NCI-H345 treated with DMSO at 0.1 percent for 48 hours (cell line): ENCODE results near the gene RALGDS.
A peak's percentile ranks its signal among the peaks of the same experiment; 100 is the strongest.
"Not testable (repeated sequence)": the region's sequence is repeated elsewhere in the genome, so short reads cannot be mapped to it uniquely, and the experiment has no call there.

Experiments used
- DNase-seq: peaks from one replicate; lab custom pipeline; 2025; ENCODE audit not compliant: unreplicated experiment; lab: John Stamatoyannopoulos, UW

Gene RALGDS

GRCh38 chr9:133121198-133121914 is at the start of gene RALGDS:
Gene RALGDS, minus strand, starts transcription at chr9:133121240. Its CDS starts 86 bp downstream, at chr9:133121154.
- peak; percentile 54 for DNase-seq

GRCh38 chr9:133170716-133171115 is 49.7 kb upstream of the RALGDS start:
- DNase-seq = no peak

DNA sequence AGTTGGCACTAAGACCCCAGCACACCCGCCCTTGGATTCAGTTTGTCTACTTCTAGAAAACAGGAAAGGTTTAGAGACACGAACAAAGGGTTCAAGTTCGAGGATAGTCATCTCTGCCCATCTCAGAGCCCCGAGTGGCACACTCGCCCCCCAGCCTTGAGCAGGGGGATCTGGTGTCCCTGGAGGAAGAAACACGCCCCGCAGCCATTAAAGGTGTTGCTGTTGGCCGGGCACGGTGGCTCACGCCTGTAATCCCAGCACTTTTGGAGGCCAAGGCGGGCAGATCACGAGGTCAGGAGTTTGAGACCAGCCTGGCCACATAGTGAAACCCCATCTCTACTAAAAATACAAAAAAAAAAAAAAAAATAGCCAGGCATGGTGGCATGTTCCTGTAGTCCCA is 48.6 kb upstream of the RALGDS start:
- not testable (repeated sequence) for DNase-seq

GRCh38 chr9:133169102-133169501 is 48.1 kb upstream of the RALGDS start:
- no peak for DNase-seq

DNA sequence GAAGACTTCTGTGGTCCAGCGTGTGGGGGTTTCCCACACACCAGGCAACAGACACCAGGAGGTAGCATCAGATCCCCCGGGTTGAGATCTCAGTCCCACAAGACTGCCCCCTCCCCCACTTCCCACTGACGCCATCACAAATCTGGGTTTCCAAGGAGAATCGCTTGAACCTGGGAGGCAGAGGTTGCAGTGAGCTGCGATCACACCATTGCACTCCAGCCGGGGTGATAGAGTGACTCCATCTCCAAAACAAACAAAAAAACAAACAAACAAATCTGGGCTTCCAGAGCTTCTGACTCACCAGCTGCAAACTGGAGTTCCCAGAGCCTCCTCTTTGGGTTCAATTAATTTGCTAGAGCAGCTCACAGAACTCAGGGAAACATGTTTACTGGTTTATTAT is 47.4 kb upstream of the RALGDS start:
- no peak for DNase-seq

DNA sequence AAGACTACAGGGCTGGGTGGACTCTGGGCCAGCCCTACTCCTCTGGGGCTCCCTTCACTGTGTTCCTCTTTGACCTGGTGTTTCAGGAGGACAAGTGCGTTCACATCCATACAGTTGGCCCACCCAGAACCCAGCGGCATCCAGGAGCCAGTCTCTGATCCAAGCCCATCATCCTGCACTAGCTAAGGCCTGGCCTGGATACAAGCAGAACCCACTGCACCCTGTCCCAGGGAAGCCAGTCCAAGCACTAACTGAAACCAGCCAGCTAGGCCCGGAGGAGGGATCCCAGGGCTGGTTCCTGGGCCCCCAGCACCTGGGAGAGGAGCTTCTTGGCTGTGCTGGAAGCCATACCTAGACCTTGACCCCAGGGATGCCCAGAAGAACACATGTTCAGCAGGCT is 46.7 kb upstream of the RALGDS start:
- DNase-seq = no peak

GRCh38 chr9:133167096-133167730 is 46.2 kb upstream of the RALGDS start:
- no peak for DNase-seq

DNA sequence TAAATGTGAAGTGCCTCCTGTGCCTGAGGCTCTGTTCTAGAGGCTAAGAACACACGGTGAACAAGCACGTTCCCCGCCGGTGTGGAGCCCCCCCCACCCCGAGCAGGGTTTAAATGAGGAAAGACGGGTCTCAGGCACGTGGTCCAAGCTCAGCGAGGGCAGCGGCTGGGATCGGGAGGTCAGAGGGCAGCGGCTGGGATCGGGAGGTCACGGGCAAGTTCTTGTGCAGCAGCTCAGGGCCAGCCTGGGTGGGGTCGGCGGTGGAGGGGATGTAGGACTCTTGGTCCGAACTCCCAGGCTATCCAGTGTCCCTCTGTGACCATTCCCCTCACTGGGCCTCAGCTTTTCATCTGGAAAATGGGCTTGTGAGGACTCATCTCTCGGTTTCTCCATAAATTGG is 45.4 kb upstream of the RALGDS start:
- peak; percentile 3 for DNase-seq

DNA sequence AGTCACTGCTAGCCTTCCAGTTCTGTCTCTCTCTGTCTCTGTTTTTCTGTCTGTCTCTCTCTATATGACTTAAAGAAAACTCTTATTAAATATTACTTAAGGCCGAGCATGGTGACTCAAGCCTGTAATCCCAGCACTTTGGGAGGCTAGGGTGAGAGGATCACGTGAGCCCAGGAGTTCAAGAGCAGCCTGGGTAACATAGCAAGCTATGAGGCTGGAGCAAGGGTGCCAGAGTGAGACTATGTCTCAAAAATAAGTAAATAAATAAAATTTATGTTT is 44.4 kb upstream of the RALGDS start:
- no peak for DNase-seq

DNA sequence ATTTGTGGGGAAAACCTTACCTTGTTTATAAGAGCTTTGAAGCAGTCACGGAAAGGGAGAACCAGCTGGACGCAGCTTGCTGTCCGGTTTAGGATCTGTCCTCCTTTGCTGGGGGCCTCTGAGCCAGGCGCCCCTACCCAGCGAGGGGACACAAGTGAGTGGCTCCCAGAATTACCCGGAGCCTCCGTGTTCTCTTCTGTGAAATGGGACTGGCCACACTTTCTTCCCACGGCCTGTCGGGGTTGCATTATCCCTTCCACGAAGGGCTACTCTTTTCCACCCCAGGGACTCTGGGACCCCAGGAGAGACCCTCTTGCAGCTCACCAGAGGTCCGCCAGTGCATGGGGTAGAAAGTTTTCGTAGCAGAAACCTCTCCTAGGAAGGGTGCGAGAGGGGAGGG is 43.2 kb upstream of the RALGDS start:
- no peak for DNase-seq

DNA sequence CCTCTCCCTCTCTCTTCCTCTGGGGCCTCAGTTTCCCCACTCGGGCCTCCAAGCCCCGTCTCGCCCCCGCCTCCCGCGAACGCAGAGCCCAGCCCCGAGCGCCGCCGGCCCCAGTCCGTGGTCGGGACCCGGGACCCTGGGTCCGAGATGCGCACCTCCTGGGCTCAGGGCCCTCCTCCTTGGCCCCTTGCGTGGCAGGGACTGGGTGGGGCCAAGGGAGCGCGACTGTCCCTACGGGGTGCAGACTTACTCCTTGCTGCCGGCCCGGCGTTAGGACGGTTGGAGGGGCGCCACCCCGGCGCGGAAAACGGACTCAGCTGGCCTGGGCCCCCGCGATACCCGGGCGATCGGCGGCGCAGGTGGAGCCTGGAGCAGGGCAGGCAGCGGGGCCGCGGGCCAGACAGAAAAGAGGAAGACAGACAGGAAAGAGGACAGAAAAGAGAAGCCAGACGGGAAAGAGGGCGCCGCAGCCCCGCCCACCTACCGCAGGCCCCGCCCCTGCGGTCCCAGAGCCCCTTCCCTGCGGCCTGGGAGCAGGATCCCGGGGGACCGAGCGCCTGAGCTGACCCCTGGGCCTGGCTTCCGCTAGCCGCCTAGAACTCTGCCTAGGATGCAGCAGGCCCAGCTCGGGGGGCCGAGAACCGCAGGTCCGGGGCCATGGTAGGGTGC is 42.6 kb upstream of the RALGDS start, which contains the start of gene GBGT1:
TSS of gene GBGT1 (minus strand) at position 411 of the 669 bp plus-strand sequence. CDS start 1,502 bp downstream, outside the sequence.
- DNase-seq = peak; percentile 6

GRCh38 chr9:133162861-133163503 is 41.9 kb upstream of the RALGDS start:
- no peak for DNase-seq

DNA sequence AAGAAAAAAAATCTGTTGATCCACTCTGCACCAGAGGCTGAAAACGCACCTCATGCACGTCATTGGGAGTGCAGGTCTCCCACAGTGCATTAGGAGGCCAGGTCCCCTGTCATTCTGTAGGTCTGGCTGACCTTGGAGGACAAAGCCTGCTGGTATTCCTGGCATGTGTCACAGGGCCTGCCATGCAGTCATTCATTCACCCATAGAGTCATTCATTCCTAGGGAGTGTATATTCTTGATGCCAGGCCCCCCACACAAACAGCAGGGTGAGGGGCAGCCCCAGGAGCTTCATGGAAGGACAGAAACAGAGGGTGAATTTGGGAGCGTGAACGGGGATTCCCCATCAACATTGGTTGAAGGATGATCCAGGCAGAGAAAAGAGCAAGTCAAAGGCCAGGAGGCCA is 40.5 kb upstream of the RALGDS start:
- no peak for DNase-seq

DNA sequence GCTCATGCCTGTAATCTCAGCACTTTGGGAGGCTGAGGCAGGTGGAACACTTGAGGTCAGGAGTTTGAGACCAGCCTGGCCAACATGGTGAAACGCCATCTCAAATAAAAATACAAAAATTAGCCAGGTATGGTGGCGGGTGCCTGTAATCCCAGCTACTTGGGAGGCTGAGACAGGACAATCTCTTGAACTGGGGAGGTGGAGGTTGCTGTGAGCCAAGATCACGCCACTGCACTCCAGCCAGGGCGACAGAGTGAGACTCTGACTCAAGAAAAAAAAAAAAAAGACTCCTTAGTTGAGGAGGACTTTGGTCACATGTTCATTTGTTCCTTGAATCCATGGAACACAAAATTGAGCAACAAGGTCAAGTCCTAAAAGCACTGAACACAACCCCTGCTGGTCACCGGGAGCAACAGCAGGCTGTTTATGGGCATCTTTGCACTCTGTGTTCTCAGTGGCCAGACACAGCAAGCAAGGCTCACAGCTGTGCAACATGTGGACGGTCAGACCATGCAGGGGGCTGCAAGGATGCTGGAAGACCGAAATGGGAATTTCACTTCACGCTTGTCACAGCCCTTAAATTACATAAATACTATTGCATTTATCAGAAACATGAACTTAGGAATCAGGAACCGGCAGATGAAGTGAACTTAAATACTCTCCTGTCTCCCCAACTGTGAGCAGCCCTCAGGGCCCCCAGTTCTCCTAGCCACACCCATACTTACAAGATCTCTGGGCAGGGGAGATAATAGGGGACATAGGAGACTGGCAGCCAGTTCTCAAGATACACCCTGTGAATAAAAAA is 39.9 kb upstream of the RALGDS start:
- peak; percentile 4 for DNase-seq

GRCh38 chr9:133158695-133159094 is 37.7 kb upstream of the RALGDS start:
- DNase-seq = no peak

DNA sequence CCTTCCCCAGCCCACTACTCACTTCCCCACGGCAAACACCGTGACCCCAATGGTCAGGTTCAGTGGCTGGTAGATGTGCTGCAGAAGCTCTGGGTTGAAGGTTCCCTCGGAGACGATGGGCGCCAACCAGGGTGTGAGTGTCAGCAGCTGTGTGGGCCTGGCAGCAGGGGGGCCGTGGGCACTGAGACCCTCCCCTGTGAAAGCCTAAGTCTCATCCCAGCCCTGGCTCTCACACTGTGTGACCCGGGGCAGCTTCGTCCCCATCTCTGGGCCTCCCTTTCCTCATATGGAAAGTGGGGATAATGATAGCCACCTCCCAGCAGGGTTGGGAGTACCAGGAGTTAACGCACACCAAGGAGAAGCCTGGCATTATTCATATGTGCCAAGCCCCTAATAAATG is 34.1 kb upstream of the RALGDS start:
- no peak for DNase-seq

DNA sequence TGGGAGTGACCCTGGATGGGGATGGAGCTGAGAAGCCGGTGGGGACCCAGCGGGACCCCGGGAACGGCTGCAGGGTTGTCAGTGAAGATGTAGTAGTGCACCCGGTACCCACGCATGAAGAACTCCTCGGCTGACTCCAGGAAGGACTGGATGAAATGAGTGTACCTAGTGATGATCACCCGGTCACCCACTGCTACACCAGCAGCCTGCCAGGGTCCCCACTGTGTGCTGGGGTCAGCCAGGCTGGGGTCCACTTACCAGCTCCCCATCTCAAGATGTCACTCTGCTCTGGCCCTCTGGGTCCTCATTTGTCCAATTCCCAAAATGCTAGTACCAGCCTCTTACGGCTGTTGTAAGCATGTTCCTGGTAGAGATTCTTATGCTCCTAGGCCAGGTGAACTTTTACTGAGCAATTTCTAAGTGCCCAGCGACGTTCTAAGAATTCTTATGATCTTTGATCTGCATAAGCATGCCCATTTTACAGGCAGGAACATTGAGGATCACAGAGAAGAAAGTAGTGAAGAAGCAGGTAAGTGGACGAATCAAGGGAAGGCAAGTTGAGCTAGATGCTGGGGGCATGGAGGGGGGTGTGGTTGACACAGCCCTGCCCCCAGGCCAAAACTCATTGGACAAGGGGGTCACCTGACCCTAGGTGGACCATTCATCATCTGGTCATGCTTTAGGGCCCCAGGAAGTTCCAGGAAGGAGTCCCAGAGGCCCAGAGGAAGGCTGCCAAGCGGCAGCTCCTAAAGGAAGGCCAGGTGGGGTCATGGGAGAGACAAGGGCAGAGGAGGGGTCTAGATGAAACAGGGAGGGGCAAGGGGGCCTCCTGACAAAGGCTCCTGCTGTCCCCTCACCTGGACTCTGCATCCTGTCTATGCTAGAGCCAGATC is 33.3 kb upstream of the RALGDS start:
- no peak for DNase-seq

GRCh38 chr9:133153227-133154096 is 32.4 kb upstream of the RALGDS start:
- no peak for DNase-seq
